Skeletal muscle tissue (tissue), 4 donors: ENCODE measurements around the gene WDR54. TPM values are rescaled to one million over a fixed set of nuclear protein-coding genes. Genes with fewer than 3 reads are reported as not detected.
A peak's percentile ranks its signal among the peaks of the same experiment; 100 is the strongest.

ENCODE experiments used
- H3K27ac ChIP-seq: one replicate; pipeline ENCODE4 v1.7.0; 2013; ENCODE audit warnings: mild to moderate bottlenecking, low read depth, low read length, inconsistent platforms
- H3K27me3 ChIP-seq, 3 donors: one replicate each; pipeline ENCODE4 v1.7.0; 2013; ENCODE audit warnings: low read length in 3 of 3; ENCODE audit not compliant: control insufficient read depth in 3 of 3, insufficient read depth in 3 of 3
- H3K36me3 ChIP-seq, 3 donors: one replicate each; pipeline ENCODE4 v1.7.0; 2013; ENCODE audit warnings: low read length in 3 of 3; ENCODE audit not compliant: control insufficient read depth in 3 of 3, insufficient read depth in 3 of 3
- H3K4me1 ChIP-seq, 3 donors: one replicate each; pipeline ENCODE4 v1.7.0; 2013; ENCODE audit warnings: low read length in 3 of 3, mild to moderate bottlenecking in 3 of 3; ENCODE audit not compliant: control insufficient read depth in 3 of 3, insufficient read depth in 3 of 3
- H3K4me3 ChIP-seq, 3 donors: one replicate each; pipeline ENCODE4 v1.7.0; 2013; ENCODE audit warnings: low read length in 3 of 3
- H3K9ac ChIP-seq, 3 donors: one replicate each; pipeline ENCODE4 v1.7.0; 2013; ENCODE audit warnings: low read length in 3 of 3, mild to moderate bottlenecking in 3 of 3, moderate library complexity in 2 of 3, low read depth in 1 of 3
- H3K9me3 ChIP-seq, 3 donors: one replicate each; pipeline ENCODE4 v1.7.0; 2013; ENCODE audit warnings: low read length in 3 of 3; ENCODE audit not compliant: control insufficient read depth in 3 of 3
- total RNA-seq: library from RNA; depleted of rRNA; stranded (reverse); fragments of >200 nt; gene quantifications from one replicate; pipeline ENCODE4 v1.2.3, GENCODE V29; 2014
- donor health status: Osteomylitis.

Gene WDR54
- total RNA-seq, 1 donor from 2014 or later = 5.7 TPM

DNA sequence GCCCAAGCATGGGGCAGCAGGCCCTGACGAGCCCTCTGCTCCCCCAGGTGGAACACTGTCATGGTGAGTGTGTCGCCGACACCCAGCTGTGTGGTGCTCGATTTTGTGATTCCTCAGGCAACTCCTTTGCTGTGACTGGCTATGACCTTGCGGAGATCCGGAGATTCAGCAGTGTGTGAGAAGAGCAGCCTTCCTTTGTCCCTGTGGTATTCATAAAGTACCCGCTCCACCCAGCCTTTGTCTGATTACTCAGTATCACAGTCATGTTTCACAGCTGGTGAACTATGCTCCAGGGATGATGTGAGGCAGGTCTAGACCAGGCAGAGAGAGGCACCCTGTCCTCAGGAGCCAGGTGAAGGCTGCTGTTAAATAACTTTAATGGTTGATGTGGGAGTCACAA, 4.0 kb downstream of the WDR54 start:
- Histone ChIP-seq H3K9me3 (no peaks in the 10 kb centered on the region), H3K27ac (no peak overlapping the region), H3K4me3 (no peak overlapping the region), H3K27me3 (peaks cover 6 to 21% (median 19%) of the 10 kb centered on the region in 3 donors), H3K36me3 (peaks cover 18 to 37% (median 22%) of the 10 kb centered on the region in 3 donors), H3K4me1 (peaks cover 12 to 15% (median 13%) of the 10 kb centered on the region in 3 donors), H3K9ac (no peak overlapping the region)

DNA sequence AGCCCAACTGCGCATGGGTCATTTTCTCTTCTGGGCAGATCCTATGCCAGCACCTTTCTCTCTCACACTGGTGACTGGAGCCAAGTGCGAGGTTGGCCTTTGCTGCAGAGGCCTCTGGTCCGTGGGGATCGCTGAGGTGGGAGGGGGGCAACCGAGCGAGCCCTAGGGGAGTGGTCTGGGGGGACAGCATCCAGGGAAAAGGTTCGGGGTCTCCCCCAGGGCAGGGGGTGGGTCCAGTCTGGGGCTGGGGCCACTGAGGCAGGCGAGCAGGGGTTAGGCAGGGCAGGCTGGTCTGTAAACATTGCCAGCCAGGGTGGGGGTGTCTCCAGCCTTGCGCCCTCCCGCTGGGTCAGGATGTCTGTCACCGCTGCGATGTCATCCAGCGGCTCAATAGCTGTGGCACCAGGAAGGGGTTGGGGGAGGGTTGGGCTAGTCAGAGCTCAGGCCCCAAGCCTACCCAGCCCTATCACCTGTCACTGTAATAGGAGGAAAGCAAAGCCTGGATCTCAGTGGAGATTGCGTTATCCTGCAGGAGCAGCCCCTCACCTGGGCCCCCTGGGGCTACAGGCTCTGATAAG, 4.7 kb downstream of the WDR54 start:
- Histone ChIP-seq H3K4me3 (no peak overlapping the region), H3K9me3 (no peaks in the 10 kb centered on the region), H3K9ac (no peak overlapping the region), H3K27ac (no peak overlapping the region), H3K27me3 (peaks cover 2 to 18% (median 16%) of the 10 kb centered on the region in 3 donors), H3K36me3 (peaks cover 19 to 40% (median 28%) of the 10 kb centered on the region in 3 donors), H3K4me1 (peaks cover 10 to 11% (median 10%) of the 10 kb centered on the region in 3 donors)

DNA sequence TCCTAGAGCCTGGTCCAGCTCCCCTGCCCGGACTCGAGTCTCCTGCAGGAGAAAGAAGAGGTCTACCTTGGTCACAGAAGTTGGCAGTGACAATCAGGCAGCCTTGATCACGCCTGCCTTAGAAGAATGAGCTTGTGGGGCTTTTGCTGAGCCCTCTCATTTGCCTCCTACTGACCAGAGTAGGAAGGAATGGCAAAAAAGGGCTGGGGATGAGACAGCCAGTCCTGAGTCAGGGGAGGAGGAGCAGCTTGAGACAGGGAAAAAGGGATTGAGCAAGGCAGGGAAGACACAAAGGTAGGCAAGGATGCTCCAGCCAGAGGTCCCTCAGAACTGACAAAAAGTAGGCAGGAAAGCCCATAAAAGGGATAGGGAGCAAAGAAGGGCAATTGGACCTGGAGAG, 6.0 kb downstream of the WDR54 start:
- Histone ChIP-seq H3K36me3 (peaks cover 25 to 52% (median 36%) of the 10 kb centered on the region in 3 donors), H3K9ac (no peak overlapping the region), H3K27ac (no peak overlapping the region), H3K4me3 (no peak overlapping the region), H3K27me3 (peaks cover 0 to 6% (median 5%) of the 10 kb centered on the region in 3 donors), H3K4me1 (no peaks in the 10 kb centered on the region), H3K9me3 (no peaks in the 10 kb centered on the region)

DNA sequence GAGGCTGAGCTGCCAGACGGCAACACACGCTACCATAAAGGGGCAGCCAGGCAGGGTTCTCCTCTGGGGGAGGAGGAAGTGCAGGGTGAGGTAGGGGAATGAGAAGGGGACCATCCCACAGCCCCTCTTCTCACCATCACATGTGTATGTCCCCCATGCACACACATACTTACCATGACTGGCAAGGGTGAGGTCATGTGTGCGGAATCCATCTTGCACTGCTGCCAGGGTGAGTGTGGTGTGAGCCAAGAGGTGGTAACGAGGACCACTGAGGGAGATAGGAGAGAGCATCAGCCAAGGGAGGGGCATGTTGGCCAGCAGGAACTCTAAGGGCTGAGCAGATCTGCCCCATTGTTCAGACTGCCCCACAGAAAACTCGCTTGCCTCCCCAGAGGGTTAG, 7.1 kb downstream of the WDR54 start:
- H3K27me3 ChIP-seq = no peaks in the 10 kb centered on the region
- H3K4me1 ChIP-seq = no peaks in the 10 kb centered on the region
- peaks cover 25 to 52% (median 37%) of the 10 kb centered on the region in 3 donors for H3K36me3 ChIP-seq
- no peaks in the 10 kb centered on the region for H3K9me3 ChIP-seq
- H3K27ac ChIP-seq = no peak overlapping the region
- H3K9ac ChIP-seq = peak overlapping the region in 1 of 3 donors; percentile 6
- H3K4me3 ChIP-seq = no peak overlapping the region

DNA sequence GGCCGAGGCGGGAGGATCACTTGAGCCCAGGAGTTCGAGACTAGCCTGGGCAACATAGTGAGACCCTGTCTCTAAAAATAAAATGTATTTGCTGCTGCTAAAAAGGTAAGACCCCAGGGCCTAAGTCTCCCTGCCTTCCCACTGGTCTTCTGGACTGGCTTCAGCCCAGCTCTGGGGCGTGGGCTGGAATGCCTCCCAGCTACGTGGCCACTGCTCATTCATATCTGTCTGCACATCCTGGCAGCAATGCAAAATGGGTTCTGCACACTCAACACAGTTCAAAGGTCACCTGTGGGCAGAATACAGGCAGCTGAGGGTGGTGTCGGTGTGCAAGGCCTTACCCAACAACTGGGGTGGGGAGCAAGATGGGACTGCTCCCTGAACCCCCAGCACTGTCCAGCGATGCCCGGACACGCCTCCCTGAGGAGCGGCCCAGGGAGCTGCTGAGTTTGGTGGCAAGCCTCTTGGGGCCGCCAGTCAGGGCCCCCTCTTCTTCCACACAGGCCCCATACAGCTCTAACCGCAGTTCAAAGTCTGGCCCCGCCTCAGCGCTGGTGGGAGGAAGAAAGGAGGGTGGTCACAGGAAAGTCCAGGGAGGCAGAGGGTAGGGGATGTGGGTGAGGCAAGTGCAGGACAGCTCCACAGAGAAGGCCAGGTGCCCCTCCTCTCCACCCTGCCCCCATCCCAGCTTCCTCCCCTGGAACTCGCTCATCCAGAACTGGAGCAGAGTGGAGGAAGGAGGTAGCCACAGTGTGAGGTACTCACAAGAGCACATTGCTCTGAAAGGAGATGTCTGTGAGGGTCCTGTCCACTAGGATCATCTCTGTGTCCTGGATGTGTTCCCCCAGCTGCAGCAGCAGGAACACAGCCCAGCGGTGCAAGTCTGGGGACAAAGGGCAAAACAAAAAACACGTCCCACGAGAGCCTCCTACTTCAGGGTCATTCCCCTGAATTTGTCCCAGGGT, 8.2 kb downstream of the WDR54 start:
- Histone ChIP-seq H3K4me3 (no peak overlapping the region), H3K27ac (no peak overlapping the region), H3K27me3 (no peaks in the 10 kb centered on the region), H3K4me1 (no peaks in the 10 kb centered on the region), H3K36me3 (peaks cover 25 to 52% (median 37%) of the 10 kb centered on the region in 3 donors), H3K9me3 (no peaks in the 10 kb centered on the region), H3K9ac (no peak overlapping the region)

DNA sequence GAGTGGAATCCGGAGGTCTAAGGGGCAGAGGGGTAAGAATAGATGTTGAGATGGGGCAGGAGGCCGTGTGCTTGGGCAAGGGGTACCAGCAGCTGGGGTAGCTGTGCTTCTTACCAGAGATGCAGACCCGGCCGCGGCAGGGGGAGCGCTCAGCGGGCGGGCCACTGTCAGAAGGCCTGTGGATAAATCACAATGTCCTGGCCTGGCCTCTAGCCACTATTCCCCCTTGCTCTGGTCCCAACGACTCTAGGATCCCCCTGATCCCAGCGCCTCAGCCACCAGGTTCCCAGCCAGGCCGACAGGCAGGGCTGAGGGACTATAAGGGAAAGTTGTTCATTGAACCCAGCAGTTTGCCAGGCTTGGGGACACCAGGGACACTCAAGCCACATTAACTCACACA, 9.0 kb downstream of the WDR54 start:
- H3K4me1 ChIP-seq = no peaks in the 10 kb centered on the region
- H3K9me3 ChIP-seq = no peaks in the 10 kb centered on the region
- H3K27me3 ChIP-seq = no peaks in the 10 kb centered on the region
- no peak overlapping the region for H3K27ac ChIP-seq
- no peak overlapping the region for H3K4me3 ChIP-seq
- no peak overlapping the region for H3K9ac ChIP-seq
- peaks cover 25 to 49% (median 37%) of the 10 kb centered on the region in 3 donors for H3K36me3 ChIP-seq

DNA sequence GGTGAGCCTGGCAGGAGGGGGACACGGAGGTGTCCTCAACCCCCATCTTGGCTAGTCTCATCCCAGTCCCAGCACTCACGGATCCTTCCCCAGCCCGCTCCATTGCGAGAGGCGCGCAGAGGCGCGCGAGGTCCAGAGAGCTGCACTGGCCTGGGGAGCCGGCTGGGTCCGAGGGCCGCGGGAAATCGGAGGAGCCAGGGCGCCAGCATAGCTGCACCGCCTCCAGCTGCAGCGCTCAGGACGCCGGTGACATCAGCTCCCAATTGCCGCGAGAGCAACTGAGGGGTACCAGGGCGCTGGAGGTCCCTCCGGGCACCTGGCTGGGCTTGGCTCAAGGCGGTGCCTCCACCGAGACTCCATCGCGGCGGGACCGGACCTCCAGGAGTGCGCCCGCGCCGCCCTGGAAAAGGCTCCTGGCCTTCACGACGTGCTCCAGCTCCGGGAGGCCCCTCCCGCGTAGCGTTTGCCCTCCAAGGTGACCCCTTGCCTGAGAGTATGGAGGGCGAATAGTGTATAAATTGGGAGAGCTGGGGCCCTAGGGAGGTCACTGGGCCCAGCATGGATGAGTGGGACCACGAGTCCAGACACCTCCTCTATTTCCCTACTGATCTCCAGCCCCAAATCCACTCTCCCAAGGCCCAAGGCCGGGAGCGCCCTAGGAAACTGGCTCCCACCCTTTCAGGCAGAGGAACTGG, 14.7 kb downstream of the WDR54 start:
- peak overlapping the region in 1 of 3 donors; percentile 17 for H3K9ac ChIP-seq
- H3K4me3 ChIP-seq = no peak overlapping the region
- no peaks in the 10 kb centered on the region for H3K9me3 ChIP-seq
- peaks cover 6 to 12% (median 9%) of the 10 kb centered on the region in 3 donors for H3K36me3 ChIP-seq
- H3K4me1 ChIP-seq = peaks cover 21 to 28% (median 25%) of the 10 kb centered on the region in 3 donors
- H3K27me3 ChIP-seq = peaks cover 0 to 22% (median 13%) of the 10 kb centered on the region in 3 donors
- no peak overlapping the region for H3K27ac ChIP-seq

DNA sequence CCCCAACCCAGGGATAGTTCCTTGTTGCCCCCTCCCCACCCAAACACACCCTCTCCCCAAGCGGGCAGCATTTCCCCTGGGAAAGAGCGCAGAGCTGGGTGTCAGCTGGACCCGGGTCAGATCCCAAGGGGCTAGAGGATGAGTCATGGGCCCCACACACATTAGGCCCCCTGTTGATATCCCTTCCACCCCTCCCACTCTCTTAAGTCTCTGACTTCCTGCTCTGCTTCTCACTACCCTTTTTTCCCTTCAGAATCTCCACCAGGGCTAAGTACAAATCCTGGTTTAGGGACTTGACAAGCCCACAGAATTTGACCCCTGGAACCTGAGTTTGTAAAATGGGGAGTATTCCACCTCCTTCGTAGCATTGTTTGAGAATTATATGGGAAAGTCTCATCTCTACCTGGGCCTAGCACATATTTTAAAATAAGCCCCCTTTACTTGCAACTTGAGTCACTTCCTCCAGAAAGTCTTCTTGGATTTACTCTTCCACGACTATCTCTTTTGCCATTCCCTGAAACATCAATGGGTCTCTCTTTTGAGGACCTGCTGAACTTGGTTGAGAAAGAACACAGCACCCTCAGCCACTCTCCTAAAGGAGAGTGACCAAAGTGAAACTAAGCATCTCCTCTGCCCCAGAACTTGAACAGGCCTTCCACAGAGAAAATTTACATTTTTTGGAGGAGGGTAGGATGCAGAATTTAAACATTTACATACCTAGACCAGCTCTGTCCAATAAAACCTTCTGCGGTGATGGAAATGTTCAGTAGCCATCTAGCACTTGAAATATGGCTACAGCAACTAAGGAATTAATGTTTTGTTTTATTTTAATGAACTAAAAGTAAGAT, 15.5 kb downstream of the WDR54 start:
- Histone ChIP-seq H3K9ac (no peak overlapping the region), H3K4me3 (no peak overlapping the region), H3K4me1 (peaks cover 21 to 32% (median 31%) of the 10 kb centered on the region in 3 donors)

DNA sequence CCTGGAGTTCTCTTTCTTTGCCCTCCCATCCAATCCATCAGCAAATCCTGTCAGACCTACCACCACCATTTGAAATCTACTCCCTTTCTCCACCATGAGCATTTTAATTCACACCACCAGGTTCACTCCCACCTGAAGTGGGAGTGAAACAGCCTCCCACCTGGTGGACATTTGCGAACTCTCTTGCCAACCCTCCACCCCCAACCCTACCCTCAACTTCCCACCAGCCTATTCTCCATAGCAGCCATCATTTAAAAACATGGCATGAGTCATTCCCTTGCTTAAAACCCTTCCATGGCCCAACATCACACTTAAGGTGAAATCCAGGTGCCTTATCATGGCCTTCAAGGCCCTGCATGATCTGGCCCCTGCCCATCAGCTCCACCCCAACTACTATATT, 16.7 kb downstream of the WDR54 start:
- H3K9me3 ChIP-seq = no peaks in the 10 kb centered on the region
- peaks cover 0 to 37% (median 30%) of the 10 kb centered on the region in 3 donors for H3K27me3 ChIP-seq
- no peak overlapping the region for H3K4me3 ChIP-seq
- peaks cover 21 to 33% (median 32%) of the 10 kb centered on the region in 3 donors for H3K4me1 ChIP-seq
- H3K9ac ChIP-seq = no peak overlapping the region
- H3K27ac ChIP-seq = no peak overlapping the region
- H3K36me3 ChIP-seq = no peaks in the 10 kb centered on the region

More for the DNA sequence above, 15.5 kb downstream of the WDR54 start:
- peaks cover 3 to 6% (median 4%) of the 10 kb centered on the region in 3 donors for H3K36me3 ChIP-seq
- H3K27me3 ChIP-seq = peaks cover 0 to 31% (median 21%) of the 10 kb centered on the region in 3 donors
- no peaks in the 10 kb centered on the region for H3K9me3 ChIP-seq
- no peak overlapping the region for H3K27ac ChIP-seq
